ENCODE measurements around the gene STAP1. TPM values are rescaled to one million over a fixed set of nuclear protein-coding genes. Genes with fewer than 3 reads are reported as not detected.

Gene STAP1
- total RNA-seq, 1 experiment from 2014 or later = not detected

DNA sequence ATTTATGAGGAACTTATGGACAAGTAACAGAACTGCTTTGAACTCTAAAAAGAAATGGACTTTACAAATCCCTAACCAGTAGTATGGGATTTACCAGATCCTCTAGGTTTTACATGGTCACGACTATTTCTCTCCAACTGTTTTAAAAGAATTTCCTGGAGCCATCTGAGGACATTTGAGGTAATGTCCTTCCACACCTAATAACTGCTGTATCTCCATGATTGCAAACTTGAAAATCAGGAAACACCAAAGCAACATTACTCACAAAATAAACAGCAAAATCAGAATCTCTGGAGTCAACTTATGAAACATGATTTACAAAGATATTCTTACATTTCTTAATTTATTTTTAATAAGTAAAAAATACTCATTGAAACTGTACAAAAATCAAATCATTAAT lies 58.0 kb downstream of the STAP1 start:
- Histone ChIP-seq H3K23ac (ENCODE audit: insufficient read length, low read depth, low read length) (no peak overlapping the region), H2BK15ac (ENCODE audit: low read depth, low read length) (no peak overlapping the region), H3K79me2 (ENCODE audit: insufficient read depth, low read length) (no peaks in the 10 kb centered on the region), H4K20me1 (ENCODE audit: control insufficient read depth, insufficient read depth, insufficient read length) (no peaks in the 10 kb centered on the region), H2BK120ac (ENCODE audit: low read depth, low read length, poor library complexity, severe bottlenecking) (no peak overlapping the region), H2AFZ (ENCODE audit: low read length) (no peak overlapping the region), H2BK5ac (ENCODE audit: insufficient read length, low read length) (no peak overlapping the region), H3K23me2 (ENCODE audit: insufficient read length, low read depth, low read length, poor library complexity, severe bottlenecking) (no peaks in the 10 kb centered on the region), H3K4me2 (ENCODE audit: insufficient read depth, insufficient read length, low read length) (no peak overlapping the region), H2BK20ac (ENCODE audit: low read depth, low read length, poor library complexity, severe bottlenecking) (no peak overlapping the region), H3K14ac (ENCODE audit: insufficient read depth, low read length) (no peak overlapping the region), H2BK12ac (ENCODE audit: insufficient read length, low read depth, low read length) (no peak overlapping the region), H4K5ac (ENCODE audit: insufficient read length, low read depth, low read length) (no peak overlapping the region), H3K9ac (ENCODE audit: extremely low read depth, insufficient read length, low read length) (no peak overlapping the region), H3K27me3 (ENCODE audit: insufficient read depth, low read length) (no peaks in the 10 kb centered on the region), H3K18ac (ENCODE audit: insufficient read length, low read depth, low read length) (no peak overlapping the region), H3T11ph (ENCODE audit: low read length) (no peak overlapping the region), H2AK5ac (ENCODE audit: insufficient read length, low read length) (no peak overlapping the region), H3K4ac (ENCODE audit: low read depth, low read length) (no peak overlapping the region), H3K27ac (ENCODE audit: insufficient read length, low read depth, low read length) (no peak overlapping the region), H4K91ac (ENCODE audit: insufficient read length, low read depth, low read length) (no peak overlapping the region), H3K9me3 (ENCODE audit: control insufficient read depth, low read depth, low read length) (no peaks in the 10 kb centered on the region), H4K8ac (replicated peaks; ENCODE audit: insufficient read length, low read depth, low read length) (no peak overlapping the region), H3K79me1 (ENCODE audit: insufficient read depth, low read depth, low read length, poor library complexity, severe bottlenecking) (no peaks in the 10 kb centered on the region), H3K4me1 (ENCODE audit: insufficient read depth, low read length) (no peaks in the 10 kb centered on the region), H3K56ac (ENCODE audit: insufficient read length, low read depth, low read length) (no peak overlapping the region)
- no CpG with 5 or more reads among the region's 1 CpG for WGBS (ENCODE audit: extremely low coverage, insufficient read length, low lambda C conversion rate)
- TF ChIP-seq CTCF (conservative IDR thresholded peaks at IDR 0.05) = no peak
- no peak overlapping the region for H3K27ac Mint-ChIP-seq
- H3K4me1 Mint-ChIP-seq = no peaks in the 10 kb centered on the region
- no peak overlapping the region for H3K4me3 Mint-ChIP-seq
- peaks cover 0 to 5% of the 10 kb centered on the region in 2 experiments; a peak in 2 of 5 replicates for H3K9me3 Mint-ChIP-seq
- no peaks in the 10 kb centered on the region for H3K27me3 Mint-ChIP-seq (ENCODE audit: low read depth)
- peaks cover 22 to 57% (median 47%) of the 10 kb centered on the region in 3 experiments for H3K36me3 Mint-ChIP-seq (ENCODE audit: insufficient read depth in 1 of 3, low read depth in 3 of 3)
- no peak for DNase-seq
